Measurements from ENCODE around the gene PERCC1. TPM values are rescaled to one million over a fixed set of nuclear protein-coding genes. Genes with fewer than 3 reads are reported as not detected.

Gene PERCC1
- total RNA-seq (2014; rRNA removed; shearing (Covaris generic)), result 0.10 TPM in 1 of 2 replicates, not detected in the other

DNA sequence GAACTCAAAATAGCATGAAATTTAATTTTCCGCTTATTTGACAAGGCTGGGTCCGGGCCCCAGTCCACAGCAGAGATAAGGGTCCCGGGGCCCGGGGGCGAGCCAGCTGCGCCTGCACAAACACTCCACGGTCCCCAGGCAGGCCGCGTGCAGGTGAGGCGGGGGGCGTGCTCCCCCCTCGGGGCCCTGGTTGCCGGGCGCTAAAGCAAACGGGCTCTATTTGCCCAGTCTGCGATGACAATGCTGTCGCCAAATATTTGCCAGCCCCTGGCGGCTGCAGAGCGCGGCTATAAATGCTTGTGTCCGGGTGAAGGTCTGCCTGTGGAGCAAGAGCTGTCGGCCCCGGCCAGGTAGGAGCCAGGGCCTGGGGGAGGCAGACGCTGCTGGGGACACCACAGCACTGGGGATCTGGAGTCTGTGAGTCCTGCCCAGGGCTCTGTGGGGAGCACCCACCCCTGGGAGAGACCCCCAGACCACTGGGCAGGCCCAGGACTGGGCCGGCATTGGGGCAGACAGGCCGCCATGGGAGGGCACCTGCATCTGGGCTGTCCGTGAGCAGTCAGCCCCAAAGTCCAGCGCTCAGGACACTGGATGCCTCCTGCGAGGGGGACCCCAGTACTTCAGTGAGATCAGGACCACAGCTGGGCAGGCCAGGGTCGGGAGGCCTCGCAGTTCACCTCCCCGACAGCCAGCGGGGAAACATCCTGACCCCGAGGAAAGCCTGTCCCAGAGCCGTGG, at the start of gene PERCC1:
PERCC1 (plus strand) TSS at position 320 of the 738 bp plus-strand sequence. CDS start 1,516 bp downstream, outside the sequence.
- peak; percentile 25 for DNase-seq (ENCODE audit: low spot score)

- DNase-seq (ENCODE audit: low spot score), result no peak
These were observed 49.1 kb upstream of the PERCC1 start for GRCh38 chr16:1381612-1382406.

DNA sequence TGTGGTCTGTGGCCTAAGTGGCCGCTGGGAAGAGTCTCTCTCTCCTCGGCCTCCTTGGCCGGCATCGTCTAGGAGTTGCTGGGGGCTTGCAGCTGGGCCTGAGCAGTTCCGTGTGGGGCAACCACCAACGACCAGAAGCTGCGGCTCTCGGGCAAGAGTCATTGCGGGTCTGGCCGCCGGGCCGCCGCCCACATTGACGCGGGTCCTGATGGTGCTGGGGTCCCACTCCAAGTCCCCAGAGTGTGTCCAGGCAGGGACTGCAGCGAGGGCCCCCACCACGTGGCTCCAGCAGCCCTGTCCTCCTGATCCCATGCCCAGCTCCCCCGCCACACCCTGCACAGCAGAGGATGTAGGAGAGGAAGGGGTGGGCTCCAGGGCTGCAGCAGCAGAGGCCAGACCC, 47.3 kb upstream of the PERCC1 start:
- no peak for DNase-seq (ENCODE audit: low spot score)

GRCh38 chr16:1385232-1385631, 45.6 kb upstream of the PERCC1 start:
- no peak for DNase-seq (ENCODE audit: low spot score)

GRCh38 chr16:1387331-1387730, 43.5 kb upstream of the PERCC1 start:
- DNase-seq (ENCODE audit: low spot score), result no peak

DNA sequence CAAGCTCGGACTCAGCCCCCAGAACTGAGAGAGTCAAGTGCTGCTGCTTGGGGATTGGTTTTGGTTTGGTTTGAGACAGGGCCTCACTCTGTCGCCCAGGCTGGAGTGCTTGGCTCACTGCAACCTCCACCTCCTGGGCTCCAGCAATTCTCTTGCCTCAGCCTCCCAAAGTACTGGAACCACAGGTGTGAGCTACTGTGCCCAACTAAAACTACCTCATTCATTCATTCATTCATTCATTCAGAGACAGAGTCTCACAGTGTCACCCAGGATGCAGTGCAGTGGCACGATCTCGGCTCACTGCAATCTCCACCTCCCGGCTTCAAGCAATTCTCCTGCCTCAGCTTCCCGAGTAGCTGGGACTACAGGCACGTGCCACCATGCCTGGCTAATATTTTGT, 41.1 kb upstream of the PERCC1 start:
- no peak for DNase-seq (ENCODE audit: low spot score)

GRCh38 chr16:1390239-1390779, 40.6 kb upstream of the PERCC1 start:
- no peak for DNase-seq (ENCODE audit: low spot score)

DNA sequence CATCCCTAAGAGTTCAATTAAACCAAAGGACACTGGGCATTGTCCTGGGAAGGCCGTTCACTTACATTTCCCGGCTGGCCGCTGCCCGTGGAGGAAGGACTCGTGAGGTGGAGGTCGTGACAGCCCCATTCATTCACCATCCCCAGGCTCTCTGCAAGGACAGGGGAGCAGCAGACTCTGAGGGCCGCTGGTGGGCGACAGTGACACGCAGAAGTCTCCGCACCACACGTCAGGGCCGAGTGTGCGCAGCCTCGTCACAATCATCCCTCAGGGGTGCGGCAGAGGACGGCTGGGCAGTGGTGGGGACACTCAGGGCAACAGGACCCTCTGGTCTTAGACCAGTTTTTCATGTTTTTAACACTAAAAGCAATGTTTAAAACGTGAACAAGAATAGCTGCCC, 38.1 kb upstream of the PERCC1 start:
- DNase-seq (ENCODE audit: low spot score), result no peak

DNA sequence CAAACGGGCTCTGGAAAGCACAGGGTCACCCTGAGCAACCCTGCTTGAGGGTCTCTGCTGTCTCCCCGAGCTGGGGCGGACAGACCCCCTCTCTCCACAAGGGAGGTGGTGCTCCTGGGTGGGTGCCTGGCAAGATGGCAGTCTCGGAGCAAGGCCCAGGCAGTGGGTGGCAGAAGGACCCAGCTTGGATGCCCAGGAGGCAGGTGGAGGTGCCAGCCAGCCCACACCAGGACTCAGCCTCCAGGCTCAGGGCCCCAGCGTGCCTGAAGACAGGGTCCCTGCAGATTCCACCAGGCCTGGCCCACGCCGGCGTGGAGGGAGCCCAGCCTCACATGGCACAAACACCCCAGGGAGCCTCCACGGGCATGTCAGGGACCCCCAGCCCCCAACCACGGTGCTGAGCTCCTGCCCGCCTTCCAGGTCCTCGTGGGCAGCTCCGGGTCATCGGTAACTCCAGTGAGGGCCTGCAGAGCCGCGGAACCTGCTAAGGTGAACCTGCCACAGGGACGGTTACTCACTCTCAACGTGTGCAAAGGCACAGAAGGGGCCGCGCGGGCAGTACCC, 37.2 kb upstream of the PERCC1 start:
- DNase-seq (ENCODE audit: low spot score), result no peak

- DNase-seq (ENCODE audit: low spot score), result no peak
These were observed 36.4 kb upstream of the PERCC1 start for GRCh38 chr16:1394367-1394951.

GRCh38 chr16:1395444-1396031, 35.3 kb upstream of the PERCC1 start:
- no peak for DNase-seq (ENCODE audit: low spot score)

- DNase-seq (ENCODE audit: low spot score), result no peak
These were observed 33.1 kb upstream of the PERCC1 start for GRCh38 chr16:1397779-1398178.

DNA sequence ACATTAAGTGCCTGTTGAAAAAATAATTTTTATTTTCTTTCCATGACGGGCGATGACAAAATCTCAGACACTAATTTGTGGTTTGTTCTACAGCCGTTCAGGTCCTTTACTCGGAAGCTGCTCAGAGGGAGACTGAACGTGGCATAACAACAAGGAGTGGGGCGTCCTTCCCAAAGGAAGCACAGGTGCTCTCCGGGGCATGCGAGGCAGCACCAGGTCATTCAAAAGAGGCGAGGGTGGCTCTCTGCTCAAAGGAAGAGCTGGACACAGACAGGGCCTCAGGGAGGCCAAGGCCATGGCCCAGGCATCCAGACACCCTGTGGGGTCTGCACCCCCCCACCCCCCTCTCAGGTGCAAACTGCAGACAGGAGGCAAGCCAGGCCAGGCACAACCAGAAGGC, 32.5 kb upstream of the PERCC1 start:
- DNase-seq (ENCODE audit: low spot score), result no peak

GRCh38 chr16:1398826-1399581, 31.9 kb upstream of the PERCC1 start:
- DNase-seq (ENCODE audit: low spot score), result no peak

- no peak for DNase-seq (ENCODE audit: low spot score)
These were observed 29.7 kb upstream of the PERCC1 start for GRCh38 chr16:1401061-1401757.

DNA sequence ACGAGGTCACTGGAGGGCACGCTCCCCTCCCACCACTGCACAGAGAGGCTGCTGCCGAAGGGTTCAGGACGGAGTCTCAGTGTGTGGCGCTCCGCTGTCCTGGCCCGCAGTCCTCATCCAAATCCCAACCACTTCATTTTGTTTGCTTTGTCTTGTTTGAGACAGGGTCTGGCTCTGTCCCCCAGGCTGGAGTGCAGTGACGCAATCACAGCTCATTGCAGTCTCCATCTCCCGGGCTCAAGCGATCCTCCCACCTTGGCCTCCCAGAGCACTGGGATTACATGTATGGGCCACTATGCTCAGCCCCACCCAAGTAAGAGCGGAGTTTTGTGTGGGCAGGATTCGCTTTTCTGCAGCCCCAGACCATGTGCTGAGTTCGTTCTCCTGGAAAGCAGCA, 29.1 kb upstream of the PERCC1 start:
- no peak for DNase-seq (ENCODE audit: low spot score)

DNA sequence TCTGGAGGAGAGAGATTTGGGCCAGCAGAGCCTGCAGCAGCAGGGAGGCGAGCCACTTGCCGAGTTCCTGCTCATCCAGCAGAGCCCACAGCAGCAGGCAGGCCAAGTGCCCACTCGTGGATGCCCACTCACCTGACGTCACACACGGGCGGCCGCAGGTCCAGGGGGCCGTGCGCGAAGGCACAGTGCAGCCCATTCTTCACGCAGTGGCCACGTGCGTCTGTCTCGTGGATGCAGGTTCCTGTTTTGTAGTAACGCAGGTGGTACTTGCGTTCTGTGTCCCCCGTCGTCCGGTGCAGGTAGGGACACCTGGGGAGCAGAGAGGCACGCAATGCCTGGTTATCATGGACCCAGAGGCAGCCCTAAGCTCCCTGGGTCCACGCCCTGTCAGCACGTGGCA, 27.8 kb upstream of the PERCC1 start:
- no peak for DNase-seq (ENCODE audit: low spot score)

DNA sequence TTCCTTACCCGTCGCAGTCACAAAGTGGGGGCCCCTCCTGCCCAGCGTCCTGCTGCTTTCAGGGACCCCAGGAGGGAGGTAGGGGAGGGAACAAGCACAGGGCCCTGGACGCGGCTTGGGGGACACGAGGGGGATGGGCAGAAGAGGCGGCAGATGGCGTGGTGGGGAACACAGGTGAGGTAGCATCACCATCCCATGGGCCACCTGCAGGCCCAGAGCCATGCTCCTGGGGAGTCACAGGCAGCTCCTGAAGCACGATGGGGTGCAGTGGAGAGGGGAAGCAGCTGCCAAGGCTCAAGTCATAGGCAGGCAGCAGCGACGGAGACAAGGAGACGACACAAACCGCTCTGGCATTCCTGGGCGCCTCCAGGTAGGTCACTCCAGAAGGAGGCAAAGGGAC, 27.1 kb upstream of the PERCC1 start:
- no peak for DNase-seq (ENCODE audit: low spot score)

DNA sequence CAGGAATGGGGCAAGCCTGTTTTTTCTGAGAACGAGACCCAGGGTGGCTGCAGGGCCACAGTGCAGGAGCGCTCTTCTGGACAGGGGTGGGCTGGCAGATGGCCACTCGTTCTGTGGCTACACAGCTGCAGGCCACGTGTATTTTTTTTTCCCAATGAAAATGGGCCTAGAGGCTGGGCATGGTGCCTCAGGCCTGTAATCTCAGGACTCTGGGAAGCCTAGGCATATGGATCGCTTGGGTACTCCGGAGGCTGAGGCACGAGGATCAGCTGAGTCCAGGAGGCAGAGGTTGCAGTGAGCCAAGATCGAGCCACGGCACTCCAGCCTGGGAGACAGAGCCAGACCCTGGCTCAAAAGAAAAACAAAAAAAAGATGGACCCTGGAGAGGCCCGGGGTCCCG, 23.1 kb upstream of the PERCC1 start:
- no peak for DNase-seq (ENCODE audit: low spot score)

GRCh38 chr16:1408171-1408837, 22.6 kb upstream of the PERCC1 start:
- DNase-seq (ENCODE audit: low spot score), result peak; percentile 85
